Ishikawa (cell line): ENCODE measurements around the gene SGCE.

Experiments
- CEBPB ChIP-seq: IDR thresholded peaks from 2 replicates; pipeline ENCODE4 v1.6.1; 2012
- CREB1 ChIP-seq: IDR thresholded peaks from 2 replicates; pipeline ENCODE4 v1.6.1; 2012; ENCODE audit warnings: low read depth
- EGR1 ChIP-seq: IDR thresholded peaks from 2 replicates; pipeline ENCODE4 v1.6.1; 2012
- EP300 ChIP-seq: IDR thresholded peaks from 2 replicates; pipeline ENCODE4 v1.6.1; 2012; ENCODE audit warnings: borderline replicate concordance
- FOXM1 ChIP-seq: IDR thresholded peaks from 2 replicates; pipeline ENCODE4 v1.6.1; 2012; ENCODE audit warnings: low read depth, borderline replicate concordance
- MAX ChIP-seq: IDR thresholded peaks from 2 replicates; pipeline ENCODE4 v1.6.1; 2012
- NFIC ChIP-seq: IDR thresholded peaks from 2 replicates; pipeline ENCODE4 v1.6.1; 2012
- RAD21 ChIP-seq: IDR thresholded peaks from 2 replicates; pipeline ENCODE4 v1.6.1; 2012; ENCODE audit warnings: low read depth
- REST ChIP-seq: IDR thresholded peaks from 2 replicates; pipeline ENCODE4 v1.6.1; 2012; ENCODE audit warnings: low read depth, mild to moderate bottlenecking
- TAF1 ChIP-seq: IDR thresholded peaks from 2 replicates; pipeline ENCODE4 v1.6.1; 2012; ENCODE audit warnings: low read depth, mild to moderate bottlenecking
- TCF12 ChIP-seq: IDR thresholded peaks from 2 replicates; pipeline ENCODE4 v1.6.1; 2012; ENCODE audit warnings: low read depth
- TEAD4 ChIP-seq: IDR thresholded peaks from 2 replicates; pipeline ENCODE4 v1.6.1; 2012
- USF1 ChIP-seq: IDR thresholded peaks from 2 replicates; pipeline ENCODE4 v1.6.1; 2012
- YY1 ChIP-seq: IDR thresholded peaks from 2 replicates; pipeline ENCODE4 v1.6.1; 2012; ENCODE audit warnings: low read depth
- ZBTB7A ChIP-seq: IDR thresholded peaks from 2 replicates; pipeline ENCODE4 v1.6.1; 2012; ENCODE audit warnings: low read depth

Gene SGCE

GRCh38 chr7:94633687-94634086 is 22.2 kb downstream of the SGCE start:
- TF ChIP-seq CEBPB, result no peak
- TF ChIP-seq EGR1, result no peak
- TF ChIP-seq NFIC, result no peak
- TF ChIP-seq RAD21, result no peak
- TF ChIP-seq MAX, result no peak
- TF ChIP-seq USF1, result no peak
- no peak for TF ChIP-seq ZBTB7A
- no peak for TF ChIP-seq YY1
- no peak for TF ChIP-seq TEAD4
- TF ChIP-seq FOXM1, result no peak
- TF ChIP-seq EP300, result no peak
- no peak for TF ChIP-seq TAF1
- no peak for TF ChIP-seq REST
- no peak for TF ChIP-seq CREB1

GRCh38 chr7:94633014-94633341 is 23.0 kb downstream of the SGCE start:
- no peak for TF ChIP-seq TCF12

- no peak for TF ChIP-seq YY1
- TF ChIP-seq REST, result no peak
- no peak for TF ChIP-seq FOXM1
- TF ChIP-seq TEAD4, result no peak
Observed at GRCh38 chr7:94632338-94633013, 23.5 kb downstream of the SGCE start.

GRCh38 chr7:94630855-94631254 is 25.1 kb downstream of the SGCE start:
- no peak for TF ChIP-seq FOXM1
- TF ChIP-seq TEAD4, result no peak
- no peak for TF ChIP-seq TCF12
- no peak for TF ChIP-seq CREB1

GRCh38 chr7:94623820-94624219 is 32.1 kb downstream of the SGCE start:
- TF ChIP-seq TAF1 (no peak), FOXM1 (no peak), REST (no peak), ZBTB7A (no peak), NFIC (no peak), EP300 (no peak)

GRCh38 chr7:94621120-94621519 is 34.8 kb downstream of the SGCE start:
- TF ChIP-seq RAD21, result no peak
- no peak for TF ChIP-seq CEBPB
- no peak for TF ChIP-seq EGR1
- no peak for TF ChIP-seq EP300
- no peak for TF ChIP-seq YY1
- TF ChIP-seq NFIC, result no peak
- no peak for TF ChIP-seq TEAD4
